ENCODE measurements around the gene NETO1. TPM values are rescaled to one million over a fixed set of nuclear protein-coding genes. Genes with fewer than 3 reads are reported as not detected.

NETO1 gene
- total and polyA plus RNA-seq, 2 of the 13 experiments (the other 11 are each of a cell fraction or from before 2014, with no cell fraction given) = not detected

DNA sequence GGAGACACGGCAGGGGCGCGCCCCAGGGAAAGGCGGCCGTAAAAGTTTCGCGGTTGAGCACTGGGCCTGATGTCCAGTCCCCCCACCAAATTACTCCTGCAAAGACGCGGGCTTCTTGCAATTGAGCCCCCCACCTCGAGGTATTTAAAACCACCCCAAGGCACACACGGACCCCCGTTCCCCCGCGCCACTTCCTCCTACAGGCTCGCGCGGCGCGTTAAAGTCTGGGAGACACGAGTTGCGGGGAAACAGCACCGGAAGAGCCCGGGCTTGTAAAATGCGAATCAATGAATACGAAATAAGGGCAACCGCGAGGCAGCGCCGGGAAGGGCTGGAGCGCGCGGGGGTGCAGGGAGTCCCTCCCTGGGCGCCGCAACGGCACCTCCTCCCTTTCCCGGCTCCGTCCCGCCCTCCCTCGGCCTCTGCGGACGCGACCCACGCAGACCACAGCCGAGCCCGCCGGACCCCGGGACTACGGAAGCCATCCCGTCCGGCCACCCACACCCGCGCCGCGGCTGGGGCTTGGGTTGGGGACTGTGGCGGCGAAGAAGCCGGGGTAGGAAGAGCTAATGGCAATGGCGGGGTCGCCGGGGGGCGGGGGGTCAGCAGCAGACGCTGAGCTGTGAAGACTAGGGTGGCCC lies 918 bp upstream of the NETO1 start (continued):
- TF ChIP-seq, protein P1, sequence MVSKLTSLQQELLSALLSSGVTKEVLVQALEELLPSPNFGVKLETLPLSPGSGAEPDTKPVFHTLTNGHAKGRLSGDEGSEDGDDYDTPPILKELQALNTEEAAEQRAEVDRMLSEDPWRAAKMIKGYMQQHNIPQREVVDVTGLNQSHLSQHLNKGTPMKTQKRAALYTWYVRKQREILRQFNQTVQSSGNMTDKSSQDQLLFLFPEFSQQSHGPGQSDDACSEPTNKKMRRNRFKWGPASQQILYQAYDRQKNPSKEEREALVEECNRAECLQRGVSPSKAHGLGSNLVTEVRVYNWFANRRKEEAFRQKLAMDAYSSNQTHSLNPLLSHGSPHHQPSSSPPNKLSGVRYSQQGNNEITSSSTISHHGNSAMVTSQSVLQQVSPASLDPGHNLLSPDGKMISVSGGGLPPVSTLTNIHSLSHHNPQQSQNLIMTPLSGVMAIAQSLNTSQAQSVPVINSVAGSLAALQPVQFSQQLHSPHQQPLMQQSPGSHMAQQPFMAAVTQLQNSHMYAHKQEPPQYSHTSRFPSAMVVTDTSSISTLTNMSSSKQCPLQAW (CRISPR knock-in tag; IDR thresholded peaks at IDR 0.05) = no peak
- TF ChIP-seq SMARCC2 (IDR thresholded peaks at IDR 0.05) (no peak), SETDB1 (CRISPR knock-in tag; IDR thresholded peaks at IDR 0.05; ENCODE audit: borderline replicate concordance) (no peak)

- ATAC-seq (no peak), FAIRE-seq (no peak), DNase-seq (ENCODE audit: low spot score) (no peak)
- Histone ChIP-seq H3K27me3 (ENCODE audit: control insufficient read depth in 1 of 2, insufficient read depth in 2 of 2, low read length in 2 of 2) (no peaks in the 10 kb centered on the region), H3K4me1 (ENCODE audit: insufficient read depth, low read length) (no peaks in the 10 kb centered on the region), H2AFZ (ENCODE audit: low read length) (no peak overlapping the region), H3K9me3 (ENCODE audit: low read length) (no peaks in the 10 kb centered on the region), H3K27ac (ENCODE audit: extremely low read length, insufficient read depth, low read length) (no peak overlapping the region), H3K79me2 (ENCODE audit: insufficient read depth, low read length) (no peaks in the 10 kb centered on the region), H4K20me1 (ENCODE audit: insufficient read depth, low read length) (no peaks in the 10 kb centered on the region), H3K9ac (ENCODE audit: insufficient read depth, low read depth, low read length) (no peak overlapping the region), H3K36me3 (replicated peaks in 1 of 2; ENCODE audit: control insufficient read depth in 1 of 2, insufficient read depth in 2 of 2, low read length in 2 of 2) (no peaks in the 10 kb centered on the region), H3K4me3 (replicated peaks in 1 of 3; ENCODE audit: insufficient read depth in 1 of 3, low read depth in 2 of 3, low read length in 3 of 3) (no peak overlapping the region), H3K4me2 (ENCODE audit: low read depth, low read length) (no peak overlapping the region)
- ChIA-PET CTCF (ENCODE audit: low intra/inter-chr PET ratio, low total read pairs) (no interaction called here), POLR2A (no interaction called here)
- WGBS (ENCODE audit: low lambda C conversion rate) = 58% methylated on average over 78 of the region's 102 CpGs
- in situ Hi-C loops (cut with HindIII; ENCODE audit: extremely low pct_ligation_motif_present, low pct_unique_long_range_greater_than_20kb) = no loop called here
- BruUV-seq (replicated peaks) = no TSS peak
- intact Hi-C loops (cut with micrococcal nuclease; ENCODE audit: unreplicated experiment) = no loop called here
- TF ChIP-seq POLR2AphosphoS5 (IDR thresholded peaks at IDR 0.05; ENCODE audit: low read depth, low read length) (no peak), PITX1 (CRISPR knock-in tag; IDR thresholded peaks at IDR 0.05) (no peak), ZMAT5 (CRISPR knock-in tag; IDR thresholded peaks at IDR 0.05; ENCODE audit: borderline replicate concordance, low read depth) (no peak), GZF1 (CRISPR knock-in tag; IDR thresholded peaks at IDR 0.05) (no peak), ZNF292 (CRISPR knock-in tag; IDR thresholded peaks at IDR 0.05; ENCODE audit: borderline replicate concordance, low read depth) (no peak), ZMAT3 (CRISPR knock-in tag; conservative IDR thresholded peaks at IDR 0.05) (no peak)
- TF ChIP-seq, protein P2, sequence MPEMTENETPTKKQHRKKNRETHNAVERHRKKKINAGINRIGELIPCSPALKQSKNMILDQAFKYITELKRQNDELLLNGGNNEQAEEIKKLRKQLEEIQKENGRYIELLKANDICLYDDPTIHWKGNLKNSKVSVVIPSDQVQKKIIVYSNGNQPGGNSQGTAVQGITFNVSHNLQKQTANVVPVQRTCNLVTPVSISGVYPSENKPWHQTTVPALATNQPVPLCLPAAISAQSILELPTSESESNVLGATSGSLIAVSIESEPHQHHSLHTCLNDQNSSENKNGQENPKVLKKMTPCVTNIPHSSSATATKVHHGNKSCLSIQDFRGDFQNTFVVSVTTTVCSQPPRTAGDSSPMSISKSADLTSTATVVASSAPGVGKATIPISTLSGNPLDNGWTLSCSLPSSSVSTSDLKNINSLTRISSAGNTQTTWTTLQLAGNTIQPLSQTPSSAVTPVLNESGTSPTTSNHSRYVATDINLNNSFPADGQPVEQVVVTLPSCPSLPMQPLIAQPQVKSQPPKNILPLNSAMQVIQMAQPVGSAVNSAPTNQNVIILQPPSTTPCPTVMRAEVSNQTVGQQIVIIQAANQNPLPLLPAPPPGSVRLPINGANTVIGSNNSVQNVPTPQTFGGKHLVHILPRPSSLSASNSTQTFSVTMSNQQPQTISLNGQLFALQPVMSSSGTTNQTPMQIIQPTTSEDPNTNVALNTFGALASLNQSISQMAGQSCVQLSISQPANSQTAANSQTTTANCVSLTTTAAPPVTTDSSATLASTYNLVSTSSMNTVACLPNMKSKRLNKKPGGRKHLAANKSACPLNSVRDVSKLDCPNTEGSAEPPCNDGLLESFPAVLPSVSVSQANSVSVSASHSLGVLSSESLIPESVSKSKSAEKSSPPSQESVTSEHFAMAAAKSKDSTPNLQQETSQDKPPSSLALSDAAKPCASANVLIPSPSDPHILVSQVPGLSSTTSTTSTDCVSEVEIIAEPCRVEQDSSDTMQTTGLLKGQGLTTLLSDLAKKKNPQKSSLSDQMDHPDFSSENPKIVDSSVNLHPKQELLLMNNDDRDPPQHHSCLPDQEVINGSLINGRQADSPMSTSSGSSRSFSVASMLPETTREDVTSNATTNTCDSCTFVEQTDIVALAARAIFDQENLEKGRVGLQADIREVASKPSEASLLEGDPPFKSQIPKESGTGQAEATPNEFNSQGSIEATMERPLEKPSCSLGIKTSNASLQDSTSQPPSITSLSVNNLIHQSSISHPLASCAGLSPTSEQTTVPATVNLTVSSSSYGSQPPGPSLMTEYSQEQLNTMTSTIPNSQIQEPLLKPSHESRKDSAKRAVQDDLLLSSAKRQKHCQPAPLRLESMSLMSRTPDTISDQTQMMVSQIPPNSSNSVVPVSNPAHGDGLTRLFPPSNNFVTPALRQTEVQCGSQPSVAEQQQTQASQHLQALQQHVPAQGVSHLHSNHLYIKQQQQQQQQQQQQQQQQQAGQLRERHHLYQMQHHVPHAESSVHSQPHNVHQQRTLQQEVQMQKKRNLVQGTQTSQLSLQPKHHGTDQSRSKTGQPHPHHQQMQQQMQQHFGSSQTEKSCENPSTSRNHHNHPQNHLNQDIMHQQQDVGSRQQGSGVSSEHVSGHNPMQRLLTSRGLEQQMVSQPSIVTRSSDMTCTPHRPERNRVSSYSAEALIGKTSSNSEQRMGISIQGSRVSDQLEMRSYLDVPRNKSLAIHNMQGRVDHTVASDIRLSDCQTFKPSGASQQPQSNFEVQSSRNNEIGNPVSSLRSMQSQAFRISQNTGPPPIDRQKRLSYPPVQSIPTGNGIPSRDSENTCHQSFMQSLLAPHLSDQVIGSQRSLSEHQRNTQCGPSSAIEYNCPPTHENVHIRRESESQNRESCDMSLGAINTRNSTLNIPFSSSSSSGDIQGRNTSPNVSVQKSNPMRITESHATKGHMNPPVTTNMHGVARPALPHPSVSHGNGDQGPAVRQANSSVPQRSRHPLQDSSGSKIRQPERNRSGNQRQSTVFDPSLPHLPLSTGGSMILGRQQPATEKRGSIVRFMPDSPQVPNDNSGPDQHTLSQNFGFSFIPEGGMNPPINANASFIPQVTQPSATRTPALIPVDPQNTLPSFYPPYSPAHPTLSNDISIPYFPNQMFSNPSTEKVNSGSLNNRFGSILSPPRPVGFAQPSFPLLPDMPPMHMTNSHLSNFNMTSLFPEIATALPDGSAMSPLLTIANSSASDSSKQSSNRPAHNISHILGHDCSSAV (CRISPR knock-in tag; IDR thresholded peaks at IDR 0.05; ENCODE audit: borderline replicate concordance) = no peak
Measured at GRCh38 chr18:72866901-72867745, 664 bp downstream of the NETO1 start.

Measured in HepG2 (cell line).